ENCODE results near the gene MZB1. TPM values are rescaled to one million over a fixed set of nuclear protein-coding genes. Genes with fewer than 3 reads are reported as not detected.

MZB1 gene
- total and polyA plus RNA-seq, 2 of the 13 experiments (the other 11 are each of a cell fraction or from before 2014, with no cell fraction given), result 0.31 to 0.40 TPM

DNA sequence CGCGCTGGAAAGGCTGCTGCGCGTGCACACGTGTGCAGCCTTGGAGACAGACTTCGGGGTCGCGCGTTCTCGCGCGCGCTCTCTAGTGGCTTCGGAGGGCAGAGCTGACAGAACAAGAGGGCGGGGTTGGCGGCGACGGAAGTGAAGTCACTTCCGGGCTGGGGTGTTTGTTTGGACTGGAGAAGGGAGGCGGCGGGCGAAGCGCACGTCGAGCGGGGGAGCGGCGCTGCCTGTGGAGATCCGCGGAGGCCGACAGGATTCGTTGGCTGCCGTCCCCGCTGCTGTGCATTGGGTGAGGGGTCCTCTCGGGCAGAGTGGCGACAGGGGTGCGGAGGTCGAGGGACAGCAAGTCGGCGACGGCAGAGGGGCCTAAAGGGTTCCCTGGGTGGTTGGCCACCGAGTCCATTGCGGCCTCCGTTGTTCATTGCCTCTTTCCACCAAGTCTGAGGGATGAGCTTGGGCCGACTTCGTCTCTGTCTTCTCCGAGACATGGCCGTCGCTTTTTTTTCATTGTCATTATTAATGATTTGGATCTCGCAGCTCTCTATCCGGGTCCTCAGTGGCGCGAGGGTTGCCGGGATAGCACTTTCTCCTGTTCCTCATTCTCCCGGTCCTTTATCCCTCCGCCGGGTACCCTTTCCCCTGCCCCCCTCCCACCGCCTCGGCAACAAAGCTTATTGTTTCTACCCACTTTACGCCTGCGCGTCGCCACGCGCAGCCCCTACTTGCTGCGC lies 47.9 kb downstream of the MZB1 start, which contains the start of gene PAIP2 (continued):
- TF ChIP-seq ZBTB2 (CRISPR knock-in tag; IDR thresholded peaks at IDR 0.05; ENCODE audit: low read depth) (no peak), DBP (CRISPR knock-in tag; IDR thresholded peaks at IDR 0.05; ENCODE audit: not compliant biosample characterization) (no peak), ZNF543 (CRISPR knock-in tag; IDR thresholded peaks at IDR 0.05) (peak; percentile 75), ZNF577 (CRISPR knock-in tag; IDR thresholded peaks at IDR 0.05; ENCODE audit: borderline replicate concordance, low read depth) (no peak; the same call in 1 of the 2 replicates), U2AF2 (IDR thresholded peaks at IDR 0.05; ENCODE audit: low read depth, low read length) (0 out of 2 replicates have a peak, but pooled peaks have one; percentile 38), GLI4 (CRISPR knock-in tag; IDR thresholded peaks at IDR 0.05; ENCODE audit: borderline replicate concordance) (peak; percentile 83; the same call in 1 of the 2 replicates), CHD4 (IDR thresholded peaks at IDR 0.05; ENCODE audit: borderline replicate concordance, low read length) (no peak), HDAC6 (IDR thresholded peaks at IDR 0.05; ENCODE audit: low read depth, low read length) (no peak), ELF1 (CRISPR knock-in tag; IDR thresholded peaks at IDR 0.05) (peak; percentile 91), ZNF329 (CRISPR knock-in tag; IDR thresholded peaks at IDR 0.05; ENCODE audit: low read depth) (no peak), ZNF598 (CRISPR knock-in tag; IDR thresholded peaks at IDR 0.05; ENCODE audit: borderline replicate concordance) (peak; percentile 90), ZC3H4 (CRISPR knock-in tag; IDR thresholded peaks at IDR 0.05; ENCODE audit: borderline replicate concordance) (no peak), NR2F6 (IDR thresholded peaks at IDR 0.05) (no peak), NR2F6 (CRISPR knock-in tag; IDR thresholded peaks at IDR 0.05) (no peak), ZNF746 (CRISPR knock-in tag; IDR thresholded peaks at IDR 0.05) (no peak), TEAD2 (CRISPR knock-in tag; IDR thresholded peaks at IDR 0.05) (no peak), KLF13 (CRISPR knock-in tag; IDR thresholded peaks at IDR 0.05) (no peak; the same call in 1 of the 2 replicates), TCF7 (IDR thresholded peaks at IDR 0.05; ENCODE audit: low read depth) (no peak)
- TF ChIP-seq, protein P1, sequence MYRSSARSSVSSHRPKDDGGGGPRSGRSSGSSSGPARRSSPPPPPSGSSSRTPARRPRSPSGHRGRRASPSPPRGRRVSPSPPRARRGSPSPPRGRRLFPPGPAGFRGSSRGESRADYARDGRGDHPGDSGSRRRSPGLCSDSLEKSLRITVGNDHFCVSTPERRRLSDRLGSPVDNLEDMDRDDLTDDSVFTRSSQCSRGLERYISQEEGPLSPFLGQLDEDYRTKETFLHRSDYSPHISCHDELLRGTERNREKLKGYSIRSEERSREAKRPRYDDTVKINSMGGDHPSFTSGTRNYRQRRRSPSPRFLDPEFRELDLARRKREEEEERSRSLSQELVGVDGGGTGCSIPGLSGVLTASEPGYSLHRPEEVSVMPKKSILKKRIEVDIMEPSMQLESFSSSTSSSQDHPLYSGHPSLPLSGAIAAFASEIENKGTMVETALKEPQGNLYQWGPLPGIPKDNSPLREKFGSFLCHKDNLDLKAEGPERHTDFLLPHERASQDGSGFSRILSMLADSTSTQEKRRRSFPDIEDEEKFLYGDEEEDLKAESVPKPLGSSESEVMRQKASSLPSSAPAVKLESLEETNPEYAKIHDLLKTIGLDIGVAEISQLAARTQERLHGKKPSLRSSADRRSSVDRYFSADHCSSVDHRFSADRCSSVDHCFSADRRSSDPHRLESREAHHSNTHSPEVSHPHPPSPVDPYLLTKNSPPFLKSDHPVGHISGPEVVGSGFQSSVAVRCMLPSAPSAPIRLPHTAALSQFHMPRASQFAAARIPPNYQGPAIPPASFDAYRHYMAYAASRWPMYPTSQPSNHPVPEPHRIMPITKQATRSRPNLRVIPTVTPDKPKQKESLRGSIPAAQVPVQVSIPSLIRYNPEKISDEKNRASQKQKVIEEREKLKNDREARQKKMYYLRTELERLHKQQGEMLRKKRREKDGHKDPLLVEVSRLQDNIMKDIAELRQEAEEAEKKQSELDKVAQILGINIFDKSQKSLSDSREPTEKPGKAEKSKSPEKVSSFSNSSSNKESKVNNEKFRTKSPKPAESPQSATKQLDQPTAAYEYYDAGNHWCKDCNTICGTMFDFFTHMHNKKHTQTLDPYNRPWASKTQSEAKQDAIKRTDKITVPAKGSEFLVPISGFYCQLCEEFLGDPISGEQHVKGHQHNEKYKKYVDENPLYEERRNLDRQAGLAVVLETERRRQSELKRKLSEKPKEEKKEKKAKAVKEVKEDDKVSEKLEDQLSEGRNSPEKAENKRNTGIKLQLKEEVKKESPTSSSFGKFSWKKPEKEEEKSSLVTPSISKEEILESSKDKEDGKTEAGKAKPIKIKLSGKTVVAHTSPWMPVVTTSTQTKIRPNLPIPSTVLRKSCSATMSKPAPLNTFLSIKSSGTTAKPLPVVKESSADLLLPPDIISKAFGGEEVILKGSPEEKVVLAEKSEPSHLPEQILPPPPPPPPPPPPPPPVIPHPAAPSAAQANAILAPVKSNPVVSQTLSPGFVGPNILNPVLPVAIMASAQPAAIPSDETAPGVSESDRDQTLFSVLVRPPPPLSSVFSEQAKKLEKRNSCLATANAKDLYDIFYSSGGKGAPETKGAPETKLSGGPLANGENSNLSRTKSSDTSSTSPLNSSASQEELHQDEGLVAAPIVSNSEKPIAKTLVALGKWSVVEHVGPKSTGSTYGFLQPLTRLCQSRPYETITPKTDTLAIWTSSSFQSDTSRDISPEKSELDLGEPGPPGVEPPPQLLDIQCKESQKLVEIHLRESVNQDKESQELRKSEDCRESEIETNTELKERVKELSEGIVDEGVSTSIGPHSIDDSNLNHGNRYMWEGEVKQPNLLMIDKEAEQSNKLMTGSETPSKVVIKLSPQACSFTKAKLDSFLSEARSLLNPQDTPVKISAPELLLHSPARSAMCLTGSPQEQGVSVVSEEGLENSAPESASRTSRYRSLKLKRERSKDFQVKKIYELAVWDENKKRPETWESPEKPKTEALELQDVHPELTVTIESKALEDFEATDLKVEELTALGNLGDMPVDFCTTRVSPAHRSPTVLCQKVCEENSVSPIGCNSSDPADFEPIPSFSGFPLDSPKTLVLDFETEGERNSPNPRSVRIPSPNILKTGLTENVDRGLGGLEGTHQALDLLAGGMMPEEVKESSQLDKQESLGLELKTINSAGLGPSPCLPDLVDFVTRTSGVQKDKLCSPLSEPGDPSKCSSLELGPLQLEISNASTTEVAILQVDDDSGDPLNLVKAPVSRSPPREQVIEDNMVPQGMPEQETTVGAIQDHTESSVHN (CRISPR knock-in tag; IDR thresholded peaks at IDR 0.05), result no peak; the same call in 1 of the 2 replicates
- TF ChIP-seq, protein P2, sequence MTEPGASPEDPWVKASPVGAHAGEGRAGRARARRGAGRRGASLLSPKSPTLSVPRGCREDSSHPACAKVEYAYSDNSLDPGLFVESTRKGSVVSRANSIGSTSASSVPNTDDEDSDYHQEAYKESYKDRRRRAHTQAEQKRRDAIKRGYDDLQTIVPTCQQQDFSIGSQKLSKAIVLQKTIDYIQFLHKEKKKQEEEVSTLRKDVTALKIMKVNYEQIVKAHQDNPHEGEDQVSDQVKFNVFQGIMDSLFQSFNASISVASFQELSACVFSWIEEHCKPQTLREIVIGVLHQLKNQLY (CRISPR knock-in tag; IDR thresholded peaks at IDR 0.05), result no peak; the same call in 1 of the 2 replicates
